LHCN-M2 (cell line): ENCODE results near the gene YIPF7. TPM values are rescaled to one million over a fixed set of nuclear protein-coding genes. Genes with fewer than 3 reads are reported as not detected.

Experiments used
- DNase-seq: peaks from one replicate; pipeline ENCODE4 v3.0.0-alpha.2; 2012; ENCODE audit warnings: low read depth
- total RNA-seq: library from RNA; depleted of rRNA; stranded (reverse); fragments of >200 nt; gene quantifications from 2 replicates; pipeline ENCODE4 v1.2.3, GENCODE V29; 2014; rRNA removed

YIPF7 gene
- total RNA-seq, 1 experiment from 2014 or later = not detected

- DNase-seq = no peak
Observed at GRCh38 chr4:44623676-44624075, 27.7 kb downstream of the YIPF7 start.

- DNase-seq = no peak
Observed at GRCh38 chr4:44616621-44617020, 34.8 kb downstream of the YIPF7 start.

- DNase-seq = no peak
Observed at GRCh38 chr4:44583393-44583792, 68.0 kb downstream of the YIPF7 start.

GRCh38 chr4:44580231-44580630 is 71.2 kb downstream of the YIPF7 start:
- DNase-seq = no peak

- DNase-seq = no peak
Observed at GRCh38 chr4:44578954-44579353, 72.5 kb downstream of the YIPF7 start.

Other genes with a start within 250 kb of the YIPF7 start
- not detected in 2 replicates for gene KCTD8, start 202.8 kb downstream of the YIPF7 start, total RNA-seq
- gene GUF1, start 26.8 kb upstream of the YIPF7 start, total RNA-seq = 17.2 and 21.0 TPM in 2 replicates
- 32.3 and 34.0 TPM in 2 replicates for gene GNPDA2, start 74.9 kb upstream of the YIPF7 start, total RNA-seq